CD4-positive, alpha-beta T cell treated with Interferon alpha-2 for 1 hour (primary cell): Measurements from ENCODE around the gene LOC128125822.

Experiments
- DNase-seq, 2 donors: peaks; one replicate each; pipeline ENCODE4 v3.0.0-alpha.2; 2020 to 2022

LOC128125822 gene

GRCh38 chr6:63558278-63558677, 14.0 kb upstream of the LOC128125822 start:
- DNase-seq: no peak

- no peak for DNase-seq
Measured at GRCh38 chr6:63560801-63561287, 11.4 kb upstream of the LOC128125822 start.

GRCh38 chr6:63561288-63561687, 11.0 kb upstream of the LOC128125822 start:
- no peak for DNase-seq

GRCh38 chr6:63563235-63563634, 9.0 kb upstream of the LOC128125822 start:
- DNase-seq: no peak

- no peak for DNase-seq
Measured at GRCh38 chr6:63565058-63565726, 7.1 kb upstream of the LOC128125822 start.

GRCh38 chr6:63565727-63566596, 6.3 kb upstream of the LOC128125822 start:
- no peak for DNase-seq

- DNase-seq: no peak
Measured at GRCh38 chr6:63567966-63568365, 4.3 kb upstream of the LOC128125822 start.

- DNase-seq: peak in 1 of 2 donors; percentile 50
Measured at GRCh38 chr6:63571361-63572043, 778 bp upstream of the LOC128125822 start.

GRCh38 chr6:63572747-63573075, 431 bp downstream of the LOC128125822 start:
- DNase-seq: no peak

- peak; percentile 69 to 73 for DNase-seq
Measured at GRCh38 chr6:63573076-63573898, 1.0 kb downstream of the LOC128125822 start.

- peak; percentile 14 to 73 for DNase-seq
Measured at GRCh38 chr6:63573899-63574553, 1.7 kb downstream of the LOC128125822 start.

GRCh38 chr6:63574554-63574900, 2.2 kb downstream of the LOC128125822 start:
- DNase-seq: no peak

GRCh38 chr6:63576147-63576772, 4.0 kb downstream of the LOC128125822 start:
- no peak for DNase-seq

- no peak for DNase-seq
Measured at GRCh38 chr6:63576985-63577712, 4.9 kb downstream of the LOC128125822 start.

- DNase-seq: no peak
Measured at GRCh38 chr6:63578757-63579156, 6.5 kb downstream of the LOC128125822 start.

GRCh38 chr6:63579937-63580703, 7.8 kb downstream of the LOC128125822 start:
- no peak for DNase-seq

- no peak for DNase-seq
Measured at GRCh38 chr6:63580704-63580961, 8.4 kb downstream of the LOC128125822 start.

- no peak for DNase-seq
Measured at GRCh38 chr6:63581355-63582013, 9.2 kb downstream of the LOC128125822 start.

GRCh38 chr6:63582579-63583231, 10.4 kb downstream of the LOC128125822 start:
- no peak for DNase-seq
